HG03064 (cell line): ENCODE measurements around the gene MYH6.
"Not testable (repeated sequence)": the region's sequence is repeated elsewhere in the genome, so short reads cannot be mapped to it uniquely, and the experiment has no call there.

ENCODE experiments used
- ATAC-seq: cut with Tn5 transposase; IDR thresholded peaks from one replicate; pipeline ENCODE4 v1.9.1; 2021; ENCODE audit warnings: low read depth; ENCODE audit not compliant: unreplicated experiment

Gene MYH6

GRCh38 chr14:23436327-23437132, 28.5 kb upstream of the MYH6 start:
- no peak for ATAC-seq

GRCh38 chr14:23435543-23436326, 27.7 kb upstream of the MYH6 start, which contains the start of gene MYH7:
TSS of gene MYH7 (minus strand) at chr14:23435660. CDS start at chr14:23433732, 1,928 bp downstream.
- no peak for ATAC-seq

GRCh38 chr14:23434488-23435222, 26.6 kb upstream of the MYH6 start:
- ATAC-seq: no peak

GRCh38 chr14:23433457-23433856, 25.4 kb upstream of the MYH6 start:
- no peak for ATAC-seq

DNA sequence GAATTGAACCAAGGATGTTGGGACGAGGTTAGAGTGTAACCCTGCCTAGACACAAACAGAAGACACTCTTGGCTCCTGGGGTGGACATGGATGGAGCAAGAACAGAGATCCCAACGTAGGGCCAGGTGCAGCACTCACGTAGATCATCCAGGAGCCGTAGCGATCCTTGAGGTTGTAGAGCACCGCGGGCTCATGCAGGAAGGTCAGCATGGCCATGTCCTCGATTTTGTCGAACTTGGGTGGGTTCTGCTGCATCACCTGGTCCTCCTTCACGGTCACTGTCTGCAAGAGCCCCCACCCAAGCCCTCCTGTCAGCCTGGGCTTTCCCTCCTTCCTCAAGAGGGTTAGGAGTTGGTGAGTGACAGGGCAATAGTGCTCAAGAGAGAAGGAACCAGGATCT, 24.9 kb upstream of the MYH6 start:
- ATAC-seq: no peak

GRCh38 chr14:23432102-23432925, 24.2 kb upstream of the MYH6 start:
- ATAC-seq: no peak

- ATAC-seq: no peak
These were observed 23.4 kb upstream of the MYH6 start for GRCh38 chr14:23431486-23431885.

DNA sequence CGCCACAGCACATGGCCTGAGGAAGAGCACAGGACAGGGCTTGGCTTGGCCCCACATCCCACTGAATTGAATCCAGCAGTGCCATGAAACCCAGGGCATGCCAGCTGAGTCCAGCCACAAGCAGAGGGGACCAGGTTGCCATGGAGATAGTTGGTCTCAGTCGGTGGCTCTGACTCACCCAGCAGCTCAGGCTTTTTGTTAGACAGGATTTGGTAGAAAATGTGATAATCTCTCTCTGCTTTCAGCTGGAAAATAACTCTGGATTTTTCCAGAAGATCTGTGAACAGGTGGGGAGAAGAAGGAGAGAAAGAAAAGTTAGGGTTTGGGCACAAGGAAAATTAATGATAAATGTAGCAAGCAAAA, 22.6 kb upstream of the MYH6 start:
- ATAC-seq: no peak

GRCh38 chr14:23430016-23430722, 22.1 kb upstream of the MYH6 start:
- ATAC-seq: no peak

GRCh38 chr14:23428686-23429495, 20.8 kb upstream of the MYH6 start:
- ATAC-seq: no peak

DNA sequence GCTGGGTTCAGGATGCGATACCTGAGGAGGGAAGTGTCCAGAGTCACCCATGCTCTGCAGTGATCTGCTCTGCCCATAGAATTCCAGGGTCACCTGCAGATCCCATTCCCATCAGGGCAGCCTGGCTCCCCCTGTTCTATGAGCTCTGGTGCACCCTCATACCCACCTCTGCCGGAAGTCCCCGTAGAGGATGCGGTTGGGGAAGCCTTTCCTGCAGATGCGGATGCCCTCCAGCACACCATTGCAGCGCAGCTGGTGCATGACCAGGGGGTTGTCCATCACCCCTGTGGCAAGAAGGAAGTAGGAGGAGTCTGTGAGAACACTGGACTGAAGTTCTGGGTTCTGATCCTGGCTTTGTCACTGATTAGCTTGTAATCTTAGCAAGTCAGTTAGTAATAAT, 17.7 kb upstream of the MYH6 start:
- not testable (repeated sequence) for ATAC-seq

GRCh38 chr14:23425169-23425568, 17.1 kb upstream of the MYH6 start:
- ATAC-seq: no peak

DNA sequence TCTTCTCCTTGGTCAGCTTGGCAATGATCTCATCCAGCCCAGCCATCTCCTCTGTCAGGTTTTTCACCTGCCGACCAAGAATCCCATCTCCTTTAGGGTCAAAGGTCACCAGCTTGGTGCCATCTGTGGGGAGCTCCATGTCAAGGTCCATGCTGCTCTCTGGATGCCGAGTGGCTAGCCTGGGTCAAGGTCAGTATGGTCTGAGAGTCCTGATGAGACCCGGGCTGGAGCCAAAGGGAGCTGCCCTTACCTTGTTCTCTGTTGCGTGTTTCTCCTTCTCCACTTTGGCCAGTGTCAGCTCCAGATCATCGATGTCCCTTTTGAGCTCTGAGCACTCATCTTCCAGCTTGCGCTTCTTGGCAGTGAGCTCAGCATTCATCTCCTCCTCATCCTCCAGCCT, 15.6 kb upstream of the MYH6 start:
- no peak for ATAC-seq

- ATAC-seq: no peak
These were observed 13.5 kb upstream of the MYH6 start for GRCh38 chr14:23421594-23421993.

GRCh38 chr14:23419646-23420045, 11.6 kb upstream of the MYH6 start:
- not testable (repeated sequence) for ATAC-seq

DNA sequence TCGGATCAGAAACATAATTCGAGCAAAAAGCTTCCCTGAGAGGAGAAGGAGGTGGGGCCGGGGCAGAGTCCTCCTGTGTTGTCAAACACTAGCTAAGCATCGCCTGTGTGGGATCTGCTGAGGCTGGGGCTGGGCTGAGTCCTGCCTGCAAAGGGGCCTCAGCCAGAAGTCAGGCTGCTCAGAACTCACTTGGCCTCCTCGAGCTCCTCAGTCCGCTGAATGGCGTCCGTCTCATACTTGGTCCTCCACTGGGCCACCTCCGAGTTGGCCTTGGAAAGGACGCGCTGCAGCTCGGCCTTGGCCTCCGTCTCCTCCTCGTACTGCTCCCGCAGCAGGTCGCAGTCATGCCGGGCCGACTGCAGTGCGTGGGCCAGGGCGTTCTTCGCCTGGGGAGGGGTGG, 9.9 kb upstream of the MYH6 start:
- no peak for ATAC-seq

GRCh38 chr14:23417269-23417668, 9.2 kb upstream of the MYH6 start:
- ATAC-seq: not testable (repeated sequence)

- no peak for ATAC-seq
These were observed 8.7 kb upstream of the MYH6 start for GRCh38 chr14:23416801-23417200.
